Endothelial cell (in vitro differentiated cells): ENCODE results near the gene HTT. TPM values are rescaled to one million over a fixed set of nuclear protein-coding genes. Genes with fewer than 3 reads are reported as not detected.

ENCODE experiments used
- DNase-seq: peaks from one replicate; pipeline ENCODE4 v3.0.0; 2021; ENCODE audit warnings: low spot score
- H3K27ac Mint-ChIP-seq: one replicate; pipeline ENCODE4 v1.8.0; 2021; ENCODE audit warnings: mixed read lengths, inconsistent platforms; ENCODE audit not compliant: unreplicated experiment
- H3K27me3 Mint-ChIP-seq: one replicate; pipeline ENCODE4 v1.8.0; 2021; ENCODE audit warnings: mild to moderate bottlenecking, moderate library complexity, mixed read lengths, inconsistent platforms; ENCODE audit not compliant: unreplicated experiment
- H3K36me3 Mint-ChIP-seq: one replicate; pipeline ENCODE4 v1.8.0; 2021; ENCODE audit warnings: mild to moderate bottlenecking, low read depth, mixed read lengths, inconsistent platforms; ENCODE audit not compliant: unreplicated experiment
- H3K4me1 Mint-ChIP-seq: one replicate; pipeline ENCODE4 v1.8.0; 2021; ENCODE audit warnings: mild to moderate bottlenecking, mixed read lengths, inconsistent platforms; ENCODE audit not compliant: unreplicated experiment
- H3K4me3 Mint-ChIP-seq: one replicate; pipeline ENCODE4 v1.8.0; 2021; ENCODE audit warnings: mild to moderate bottlenecking, mixed read lengths, inconsistent platforms; ENCODE audit not compliant: unreplicated experiment
- H3K9me3 Mint-ChIP-seq: one replicate; pipeline ENCODE4 v1.8.0; 2021; ENCODE audit warnings: mixed read lengths, inconsistent platforms; ENCODE audit not compliant: unreplicated experiment
- CTCF ChIP-seq: fragments of 200-600 bp; sonication (generic); IDR thresholded peaks from one replicate; pipeline ENCODE4 v1.5.0; 2021; ENCODE audit warnings: antibody characterized with exemption; ENCODE audit not compliant: unreplicated experiment
- total RNA-seq: library from RNA; stranded (reverse); fragmentation: NEBNext Ultra II Directional; extraction: Animal tissue kit (Norgen Biotek cat#: 25700); gene quantifications from one replicate; pipeline ENCODE4 v1.2.1, GENCODE V29; 2021; ENCODE audit not compliant: unreplicated experiment

Gene HTT
- total RNA-seq, 1 donor from 2014 or later = 62.4 TPM

GRCh38 chr4:3188118-3188517, 113.6 kb downstream of the HTT start:
- TF ChIP-seq CTCF = no peak

DNA sequence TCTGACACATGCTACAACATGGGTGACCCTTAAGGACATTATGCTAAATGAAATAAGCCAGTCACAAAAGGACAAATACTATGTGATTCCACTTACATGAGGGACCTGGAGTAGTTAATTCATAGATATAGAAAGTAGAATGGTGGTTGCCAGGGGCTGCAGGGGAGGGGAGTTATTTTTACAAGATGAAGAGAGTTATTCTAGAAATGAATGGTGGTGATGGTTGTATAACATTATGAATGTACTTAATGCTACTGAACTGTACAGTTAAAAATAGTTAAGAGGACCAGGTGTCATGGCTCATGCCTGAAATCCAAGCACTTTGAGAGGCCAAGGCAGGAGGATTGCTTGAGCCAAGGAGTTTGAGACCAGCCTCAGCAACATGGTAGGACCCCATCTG, 115.0 kb downstream of the HTT start:
- TF ChIP-seq CTCF = no peak
- peaks cover 41% of the 10 kb centered on the region for H3K36me3 Mint-ChIP-seq
- H3K4me1 Mint-ChIP-seq = peaks cover 21% of the 10 kb centered on the region
- H3K4me3 Mint-ChIP-seq = peak overlapping the region; percentile 23
- no peaks in the 10 kb centered on the region for H3K9me3 Mint-ChIP-seq
- no peak for DNase-seq
- H3K27me3 Mint-ChIP-seq = peaks cover 6% of the 10 kb centered on the region
- H3K27ac Mint-ChIP-seq = no peak overlapping the region

More at GRCh38 chr4:3188118-3188517, 113.6 kb downstream of the HTT start:
- Mint-ChIP-seq H3K36me3 (peaks cover 52% of the 10 kb centered on the region), H3K9me3 (no peaks in the 10 kb centered on the region), H3K4me1 (peaks cover 27% of the 10 kb centered on the region), H3K27ac (no peak overlapping the region), H3K4me3 (no peak overlapping the region), H3K27me3 (peaks cover 10% of the 10 kb centered on the region)
- no peak for DNase-seq

DNA sequence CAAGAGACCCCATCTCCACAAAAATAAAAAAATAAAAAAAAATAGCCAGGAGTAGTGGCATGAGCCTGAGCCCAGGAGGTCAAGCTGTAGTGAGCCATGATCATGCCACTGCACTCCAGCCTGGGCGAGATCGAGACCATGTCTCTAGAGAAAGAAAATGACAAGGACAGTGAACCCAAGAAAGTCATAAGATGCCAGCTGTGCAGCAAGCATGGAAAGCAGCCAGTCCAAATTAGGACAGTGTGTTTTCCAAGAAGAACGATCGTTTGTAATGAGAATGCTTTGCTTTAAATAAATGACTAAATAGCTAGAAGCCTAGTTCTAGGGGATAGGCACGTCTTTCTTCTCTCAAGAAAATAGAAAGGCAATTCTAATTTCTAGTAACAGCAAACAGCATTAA, 116.1 kb downstream of the HTT start:
- Mint-ChIP-seq H3K4me1 (peaks cover 22% of the 10 kb centered on the region), H3K4me3 (no peak overlapping the region), H3K27ac (no peak overlapping the region), H3K36me3 (peaks cover 37% of the 10 kb centered on the region), H3K27me3 (peaks cover 4% of the 10 kb centered on the region), H3K9me3 (no peaks in the 10 kb centered on the region)
- TF ChIP-seq CTCF = no peak
- DNase-seq = no peak

- Mint-ChIP-seq H3K4me1 (peaks cover 25% of the 10 kb centered on the region), H3K27me3 (peaks cover 2% of the 10 kb centered on the region), H3K36me3 (peaks cover 38% of the 10 kb centered on the region), H3K4me3 (no peak overlapping the region), H3K27ac (no peak overlapping the region), H3K9me3 (no peaks in the 10 kb centered on the region)
- DNase-seq = no peak
- no peak for TF ChIP-seq CTCF
Observed at GRCh38 chr4:3192188-3192587, 117.7 kb downstream of the HTT start.

DNA sequence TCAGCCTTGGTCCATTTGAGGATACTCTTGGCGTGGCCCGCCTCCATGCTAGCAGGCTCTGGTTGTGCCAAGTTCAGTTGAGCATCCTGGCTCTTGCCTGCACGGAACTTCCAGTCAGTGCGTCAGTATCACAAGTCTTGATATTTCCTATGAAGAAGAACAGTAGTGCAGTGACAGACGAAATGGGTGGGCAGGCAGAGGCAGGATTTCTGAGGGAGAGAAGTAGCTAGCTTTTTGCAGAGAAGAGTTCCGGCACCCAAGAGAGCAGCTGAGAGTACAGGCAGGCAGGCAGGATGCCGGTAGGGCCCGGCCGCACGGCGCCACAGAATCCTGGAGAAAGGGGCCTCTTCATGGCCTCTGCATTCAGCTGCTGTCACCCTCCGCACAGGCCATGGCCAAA, 118.3 kb downstream of the HTT start:
- Mint-ChIP-seq H3K4me1 (peaks cover 32% of the 10 kb centered on the region), H3K27ac (no peak overlapping the region), H3K27me3 (peaks cover 2% of the 10 kb centered on the region), H3K4me3 (no peak overlapping the region), H3K36me3 (peaks cover 35% of the 10 kb centered on the region), H3K9me3 (no peaks in the 10 kb centered on the region)
- TF ChIP-seq CTCF = no peak
- no peak for DNase-seq
